GM12892 (cell line): Measurements from ENCODE around the gene UPK3A.

Source experiments
- POLR2A ChIP-seq: IDR thresholded peaks from 2 replicates; pipeline ENCODE4 v1.6.1; 2011; ENCODE audit warnings: low read depth, low read length, control low read depth
- POLR2AphosphoS5 ChIP-seq: IDR thresholded peaks from 2 replicates; pipeline ENCODE4 v1.6.1; 2011; ENCODE audit warnings: low read depth, low read length, control low read depth
- TAF1 ChIP-seq: IDR thresholded peaks from 2 replicates; pipeline ENCODE4 v1.6.1; 2011; ENCODE audit warnings: low read depth, mild to moderate bottlenecking, control low read depth, low read length, borderline replicate concordance

DNA sequence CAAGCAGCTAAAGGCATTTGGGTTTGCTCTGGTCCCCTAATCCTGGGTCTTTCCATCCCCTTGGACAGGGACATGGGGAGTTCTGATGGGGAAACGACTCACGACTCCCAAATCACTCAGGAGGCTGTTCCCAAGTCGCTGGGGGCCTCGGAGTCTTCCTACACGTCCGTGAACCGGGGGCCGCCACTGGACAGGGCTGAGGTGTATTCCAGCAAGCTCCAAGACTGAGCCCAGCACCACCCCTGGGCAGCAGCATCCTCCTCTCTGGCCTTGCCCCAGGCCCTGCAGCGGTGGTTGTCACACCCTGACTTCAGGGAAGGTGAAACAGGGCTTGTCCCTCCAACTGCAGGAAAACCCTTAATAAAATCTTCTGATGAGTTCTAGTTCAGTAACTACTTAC is 10.7 kb downstream of the UPK3A start:
- TF ChIP-seq TAF1 = no peak
- TF ChIP-seq POLR2A = no peak
- no peak for TF ChIP-seq POLR2AphosphoS5
